Measurements from ENCODE around the gene GYS2.

DNA sequence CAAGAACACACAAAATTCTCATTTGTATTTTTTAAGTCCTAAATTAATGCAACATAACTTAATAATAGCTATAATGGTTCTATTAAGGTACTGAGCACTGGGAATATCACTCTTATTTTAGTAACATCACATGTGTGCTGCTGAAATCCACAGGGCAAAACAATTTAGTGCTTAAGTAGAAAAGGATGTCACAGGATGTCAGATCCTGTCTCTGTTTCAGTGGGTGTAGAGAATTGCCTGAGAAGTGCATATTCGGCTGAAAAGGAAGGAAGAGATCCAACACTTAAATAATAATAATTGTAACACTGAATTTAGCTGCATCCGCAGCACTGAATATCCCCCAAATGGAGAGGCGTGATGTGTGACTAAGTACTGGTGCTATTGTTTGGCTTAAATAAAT lies 44.4 kb upstream of the GYS2 start:
- TF ChIP-seq POLR2A (IDR thresholded peaks at IDR 0.05; ENCODE audit: low read depth, low read length) (no peak), POLR2AphosphoS5 (IDR thresholded peaks at IDR 0.05; ENCODE audit: low read depth, low read length) (no peak), PAX5 (IDR thresholded peaks at IDR 0.05; ENCODE audit: insufficient read depth, low read length, severe bottlenecking) (no peak), POU2F2 (IDR thresholded peaks at IDR 0.05; ENCODE audit: low read depth, low read length) (no peak), TAF1 (IDR thresholded peaks at IDR 0.05; ENCODE audit: low read depth, low read length) (no peak), SPI1 (IDR thresholded peaks at IDR 0.05; ENCODE audit: low read depth, low read length) (no peak)

Data from GM12891 (cell line).